Ishikawa (cell line): ENCODE measurements around the gene KIAA1191.

Experiments used
- CEBPB ChIP-seq: IDR thresholded peaks from 2 replicates; pipeline ENCODE4 v1.6.1; 2012
- CREB1 ChIP-seq: IDR thresholded peaks from 2 replicates; pipeline ENCODE4 v1.6.1; 2012; ENCODE audit warnings: low read depth
- EGR1 ChIP-seq: IDR thresholded peaks from 2 replicates; pipeline ENCODE4 v1.6.1; 2012
- EP300 ChIP-seq: IDR thresholded peaks from 2 replicates; pipeline ENCODE4 v1.6.1; 2012; ENCODE audit warnings: borderline replicate concordance
- FOXM1 ChIP-seq: IDR thresholded peaks from 2 replicates; pipeline ENCODE4 v1.6.1; 2012; ENCODE audit warnings: low read depth, borderline replicate concordance
- MAX ChIP-seq: IDR thresholded peaks from 2 replicates; pipeline ENCODE4 v1.6.1; 2012
- NFIC ChIP-seq: IDR thresholded peaks from 2 replicates; pipeline ENCODE4 v1.6.1; 2012
- RAD21 ChIP-seq: IDR thresholded peaks from 2 replicates; pipeline ENCODE4 v1.6.1; 2012; ENCODE audit warnings: low read depth
- REST ChIP-seq: IDR thresholded peaks from 2 replicates; pipeline ENCODE4 v1.6.1; 2012; ENCODE audit warnings: low read depth, mild to moderate bottlenecking
- TAF1 ChIP-seq: IDR thresholded peaks from 2 replicates; pipeline ENCODE4 v1.6.1; 2012; ENCODE audit warnings: low read depth, mild to moderate bottlenecking
- TCF12 ChIP-seq: IDR thresholded peaks from 2 replicates; pipeline ENCODE4 v1.6.1; 2012; ENCODE audit warnings: low read depth
- TEAD4 ChIP-seq: IDR thresholded peaks from 2 replicates; pipeline ENCODE4 v1.6.1; 2012
- YY1 ChIP-seq: IDR thresholded peaks from 2 replicates; pipeline ENCODE4 v1.6.1; 2012; ENCODE audit warnings: low read depth
- ZBTB7A ChIP-seq: IDR thresholded peaks from 2 replicates; pipeline ENCODE4 v1.6.1; 2012; ENCODE audit warnings: low read depth
- TF ChIP-seq, protein P1 (sequence below): IDR thresholded peaks from 2 replicates; pipeline ENCODE4 v1.6.1; 2012

Gene KIAA1191

GRCh38 chr5:176383248-176383905 is 21.8 kb upstream of the KIAA1191 start:
- TF ChIP-seq CREB1 (no peak), TAF1 (no peak), CEBPB (no peak), RAD21 (no peak), NFIC (no peak), EGR1 (no peak), YY1 (no peak), EP300 (no peak), REST (no peak), TCF12 (no peak), MAX (no peak), FOXM1 (no peak), ZBTB7A (no peak), TEAD4 (no peak)
- TF ChIP-seq, protein P1, sequence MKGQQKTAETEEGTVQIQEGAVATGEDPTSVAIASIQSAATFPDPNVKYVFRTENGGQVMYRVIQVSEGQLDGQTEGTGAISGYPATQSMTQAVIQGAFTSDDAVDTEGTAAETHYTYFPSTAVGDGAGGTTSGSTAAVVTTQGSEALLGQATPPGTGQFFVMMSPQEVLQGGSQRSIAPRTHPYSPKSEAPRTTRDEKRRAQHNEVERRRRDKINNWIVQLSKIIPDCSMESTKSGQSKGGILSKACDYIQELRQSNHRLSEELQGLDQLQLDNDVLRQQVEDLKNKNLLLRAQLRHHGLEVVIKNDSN, result no peak

DNA sequence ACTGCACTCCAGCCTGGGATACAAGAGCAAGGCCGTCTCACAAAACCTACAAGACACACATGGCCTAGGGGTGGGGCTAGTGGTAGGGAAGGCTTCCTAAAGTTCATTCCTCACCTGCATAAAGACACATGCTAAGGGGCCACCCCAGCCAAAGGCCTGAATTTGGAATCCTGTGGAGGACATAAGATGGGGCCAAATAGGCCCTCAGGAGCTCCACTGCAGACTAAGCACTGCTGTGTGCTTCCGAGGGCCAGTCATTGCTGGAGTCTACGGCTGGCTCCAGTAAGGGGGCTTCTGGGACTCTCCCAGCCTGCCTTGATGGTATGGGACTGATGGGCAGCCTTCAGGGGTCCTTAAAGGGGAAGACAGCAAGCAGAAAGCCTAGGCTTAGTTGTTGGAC is 21.2 kb upstream of the KIAA1191 start:
- TF ChIP-seq TCF12 (no peak), TAF1 (no peak), TEAD4 (no peak), FOXM1 (no peak), CREB1 (no peak), EGR1 (no peak)

GRCh38 chr5:176381979-176382378 is 20.4 kb upstream of the KIAA1191 start:
- TF ChIP-seq CREB1 (no peak), EP300 (no peak), EGR1 (no peak), FOXM1 (no peak), YY1 (no peak), RAD21 (no peak), REST (no peak), TAF1 (no peak), TEAD4 (no peak), MAX (no peak), CEBPB (no peak), ZBTB7A (no peak), TCF12 (no peak), NFIC (no peak)
- TF ChIP-seq, protein P1, result no peak

DNA sequence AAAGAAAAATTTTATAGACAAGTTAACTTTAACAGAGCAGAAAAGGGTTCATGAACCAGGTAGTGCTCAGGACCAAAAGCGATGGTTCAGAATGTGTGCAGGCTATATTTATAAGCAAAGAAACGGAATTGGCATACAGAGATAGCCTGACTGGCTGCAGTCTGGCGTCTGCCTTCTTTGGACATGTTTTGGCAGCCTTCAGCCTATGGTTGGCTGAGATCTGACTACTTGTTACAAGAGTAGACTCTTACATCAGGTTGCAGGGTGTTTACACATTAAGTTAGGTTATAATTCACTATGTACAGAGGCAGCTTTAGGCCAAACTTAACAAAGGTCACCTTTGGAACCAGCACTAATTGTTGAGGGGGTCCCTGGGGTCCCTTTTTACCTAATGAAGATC is 19.9 kb upstream of the KIAA1191 start:
- TF ChIP-seq, protein P1, result no peak
- TF ChIP-seq ZBTB7A, result no peak
- no peak for TF ChIP-seq RAD21
- TF ChIP-seq EP300, result no peak
- no peak for TF ChIP-seq MAX
- no peak for TF ChIP-seq TEAD4
- no peak for TF ChIP-seq EGR1
- no peak for TF ChIP-seq FOXM1
- TF ChIP-seq CREB1, result no peak
- TF ChIP-seq REST, result no peak
- no peak for TF ChIP-seq NFIC
- no peak for TF ChIP-seq TAF1
- no peak for TF ChIP-seq YY1
- TF ChIP-seq CEBPB, result no peak
- TF ChIP-seq TCF12, result no peak
